Neural cell (in vitro differentiated cells): Measurements from ENCODE around the gene KIRREL3. TPM values are rescaled to one million over a fixed set of nuclear protein-coding genes. Genes with fewer than 3 reads are reported as not detected.

Experiments
- H2AFZ ChIP-seq: fragments of 200-600, 300-800 bp; sonication (generic), shearing (Covaris generic); 2 replicates; pipeline ENCODE4 v1.6.0; 2014; ENCODE audit warnings: low read depth, mild to moderate bottlenecking, antibody characterized with exemption, low read length, moderate library complexity
- H3F3A ChIP-seq: fragments of 200-600 bp; shearing (Covaris generic); 2 replicates; pipeline ENCODE4 v1.6.1; 2016; ENCODE audit warnings: mild to moderate bottlenecking, moderate library complexity, mixed read lengths, antibody characterized with exemption, low read length; ENCODE audit not compliant: insufficient read depth, poor library complexity, severe bottlenecking
- H3K27ac ChIP-seq: fragments of 200-600, 300-800 bp; sonication (generic), shearing (Covaris generic); 2 replicates; pipeline ENCODE4 v1.5.1; 2014; ENCODE audit warnings: mild to moderate bottlenecking, low read length, moderate library complexity
- H3K27me3 ChIP-seq: fragments of 300-800, 200-600 bp; sonication (generic), shearing (Covaris generic); 2 replicates; pipeline ENCODE4 v1.6.0; 2014; ENCODE audit warnings: mild to moderate bottlenecking, low read depth, low read length, moderate library complexity; ENCODE audit not compliant: insufficient read depth
- H3K36me3 ChIP-seq: fragments of 300-800, 200-600 bp; sonication (generic), shearing (Covaris generic); 2 replicates; pipeline ENCODE4 v1.5.1; 2014; ENCODE audit warnings: mild to moderate bottlenecking, antibody characterized with exemption, low read length, moderate library complexity; ENCODE audit not compliant: insufficient read depth
- H3K4me2 ChIP-seq: fragments of 300-800, 200-600 bp; sonication (generic), shearing (Covaris generic); 2 replicates; pipeline ENCODE4 v1.6.0; 2014; ENCODE audit warnings: mild to moderate bottlenecking, low read length
- H3K4me3 ChIP-seq: fragments of 300-800, 200-600 bp; sonication (generic), shearing (Covaris generic); 2 replicates; pipeline ENCODE4 v1.5.1; 2014; ENCODE audit warnings: mild to moderate bottlenecking, low read length, moderate library complexity
- H3K79me2 ChIP-seq: fragments of 200-600 bp; shearing (Covaris generic); replicated peaks from 2 replicates; pipeline ENCODE4 v1.6.0; 2014; ENCODE audit warnings: mild to moderate bottlenecking, low read length, moderate library complexity; ENCODE audit not compliant: insufficient read depth
- H3K9ac ChIP-seq: fragments of 300-800, 200-600 bp; sonication (generic), shearing (Covaris generic); 2 replicates; pipeline ENCODE4 v1.6.1; 2016; ENCODE audit warnings: mild to moderate bottlenecking, low read length, mixed read lengths
- H3K9me2 ChIP-seq: fragments of 200-600 bp; shearing (Covaris generic); 2 replicates; pipeline ENCODE4 v1.6.1; 2016; ENCODE audit warnings: mild to moderate bottlenecking, low read length, mixed read lengths; ENCODE audit not compliant: insufficient read depth
- H3K9me3 ChIP-seq: fragments of 200-600, 300-800 bp; sonication (generic), shearing (Covaris generic); 2 replicates; pipeline ENCODE4 v1.6.1; 2016; ENCODE audit warnings: mild to moderate bottlenecking, mixed run types, low read length, moderate library complexity, mixed read lengths
- H4K20me1 ChIP-seq: fragments of 200-600 bp; shearing (Covaris generic); 2 replicates; pipeline ENCODE4 v1.6.1; 2016; ENCODE audit warnings: mild to moderate bottlenecking, mixed run types; ENCODE audit not compliant: insufficient read depth
- EP300 ChIP-seq: fragments of 450-650 bp; conservative IDR thresholded peaks from 2 replicates; pipeline ENCODE4 v1.6.1; 2014; ENCODE audit warnings: antibody characterized with exemption, mild to moderate bottlenecking, moderate library complexity; ENCODE audit not compliant: poor library complexity, severe bottlenecking
- EZH2 ChIP-seq: fragments of 200-600, 300-800 bp; shearing (Covaris generic), sonication (generic); IDR thresholded peaks from 2 replicates; pipeline ENCODE4 v1.6.1; 2014; ENCODE audit warnings: antibody characterized with exemption, low read length, borderline replicate concordance, mild to moderate bottlenecking; ENCODE audit not compliant: insufficient read depth, poor library complexity, severe bottlenecking
- MXI1 ChIP-seq: fragments of 450-650 bp; conservative IDR thresholded peaks from 2 replicates; pipeline ENCODE4 v1.6.1; 2014; ENCODE audit warnings: antibody characterized with exemption, mild to moderate bottlenecking; ENCODE audit not compliant: poor library complexity, severe bottlenecking
- POLR2AphosphoS5 ChIP-seq: IDR thresholded peaks from 2 replicates; pipeline ENCODE4 v1.6.1; 2012
- RAD21 ChIP-seq: fragments of 450-650 bp; conservative IDR thresholded peaks from 2 replicates; pipeline ENCODE4 v1.6.1; 2014; ENCODE audit warnings: antibody characterized with exemption, mild to moderate bottlenecking, moderate library complexity
- SMC3 ChIP-seq: fragments of 450-650 bp; conservative IDR thresholded peaks from 2 replicates; pipeline ENCODE4 v1.6.1; 2014; ENCODE audit warnings: antibody characterized with exemption, mild to moderate bottlenecking, moderate library complexity; ENCODE audit not compliant: poor library complexity
- TAF1 ChIP-seq: IDR thresholded peaks from 2 replicates; pipeline ENCODE4 v1.6.1; 2012; ENCODE audit warnings: low read depth
- polyA plus RNA-seq: library from polyadenylated mRNA; depleted of rRNA; stranded (reverse); fragments of >200 nt; gene quantifications from 2 replicates; pipeline ENCODE4 v1.2.3, GENCODE V29; 2014
- TF ChIP-seq, protein P1 (sequence below): IDR thresholded peaks from 2 replicates; pipeline ENCODE4 v1.6.1; 2012; ENCODE audit warnings: borderline replicate concordance
- TF ChIP-seq, protein P2 (sequence below): fragments of 450-650 bp; IDR thresholded peaks from 2 replicates; pipeline ENCODE4 v1.5.1; 2014; ENCODE audit warnings: antibody characterized with exemption, mild to moderate bottlenecking, moderate library complexity; ENCODE audit not compliant: poor library complexity, severe bottlenecking

Gene KIRREL3
- polyA plus RNA-seq, 1 donor from 2014 or later, result 23.8 TPM

DNA sequence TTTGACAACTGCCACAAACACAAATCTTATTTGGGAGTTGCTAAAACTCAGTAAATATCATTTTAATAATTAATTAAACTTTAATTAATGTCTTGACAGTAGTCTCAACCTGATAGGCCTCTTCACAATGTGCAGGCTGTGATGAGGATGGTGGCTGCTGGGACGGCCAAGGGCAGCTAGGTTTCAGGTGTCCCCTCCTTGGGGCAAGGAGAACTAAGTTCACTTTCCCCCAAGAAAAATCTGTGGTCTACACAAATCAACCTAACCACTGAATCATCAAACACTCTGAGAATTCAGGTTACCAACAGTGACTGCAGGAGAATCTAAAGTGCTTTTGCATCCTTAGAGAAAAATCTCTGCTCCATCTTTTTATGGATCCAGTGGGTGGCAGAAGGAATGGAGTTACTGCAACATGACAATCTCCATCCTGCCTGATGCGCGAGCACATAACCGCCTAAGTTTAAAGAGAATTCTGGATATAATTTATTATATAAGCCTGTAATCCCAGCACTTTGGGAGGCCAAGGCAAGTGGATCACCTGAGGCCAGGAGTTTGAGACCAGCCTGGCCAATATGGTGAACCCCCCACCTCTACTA lies 289.7 kb downstream of the KIRREL3 start:
- TF ChIP-seq TAF1 (no peak), SMC3 (no peak), MXI1 (no peak), RAD21 (no peak)
- Histone ChIP-seq H4K20me1 (no peaks in the 10 kb centered on the region), H3K4me2 (no peak overlapping the region), H3F3A (no peaks in the 10 kb centered on the region), H3K27me3 (no peaks in the 10 kb centered on the region), H3K36me3 (no peaks in the 10 kb centered on the region), H3K4me3 (no peak overlapping the region), H2AFZ (no peak overlapping the region), H3K79me2 (no peaks in the 10 kb centered on the region), H3K9ac (no peak overlapping the region), H3K27ac (no peak overlapping the region), H3K9me3 (no peaks in the 10 kb centered on the region), H3K9me2 (no peaks in the 10 kb centered on the region)

DNA sequence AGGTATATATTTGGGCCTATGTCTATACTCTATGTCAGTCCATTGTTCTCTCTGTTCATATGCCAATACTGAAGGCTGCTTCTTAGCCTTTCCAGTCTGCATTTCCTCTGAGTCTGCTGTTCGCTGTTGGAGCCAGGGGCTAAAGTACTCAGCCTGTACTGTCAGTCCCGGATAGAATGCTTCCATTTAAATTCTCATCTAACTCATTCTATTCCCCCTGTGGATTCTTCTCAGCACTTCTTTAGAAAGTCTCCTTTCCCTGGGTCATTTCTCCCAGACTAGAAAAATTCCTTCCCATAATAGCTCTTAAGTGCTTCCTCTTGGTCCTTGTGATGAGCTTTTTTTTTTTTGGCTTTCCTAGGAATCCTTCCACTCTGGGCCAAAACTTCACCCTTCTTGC lies 293.1 kb downstream of the KIRREL3 start:
- Histone ChIP-seq H3K4me3 (no peak overlapping the region), H3K9me3 (no peaks in the 10 kb centered on the region), H4K20me1 (no peaks in the 10 kb centered on the region), H3K79me2 (no peaks in the 10 kb centered on the region), H3K36me3 (no peaks in the 10 kb centered on the region), H2AFZ (no peak overlapping the region), H3K27me3 (no peaks in the 10 kb centered on the region), H3K9me2 (no peaks in the 10 kb centered on the region), H3K4me2 (no peak overlapping the region), H3K27ac (no peak overlapping the region), H3K9ac (no peak overlapping the region), H3F3A (no peaks in the 10 kb centered on the region)
- TF ChIP-seq MXI1 (no peak), TAF1 (no peak), RAD21 (no peak), SMC3 (no peak), EZH2 (no peak), POLR2AphosphoS5 (no peak), EP300 (no peak)
- TF ChIP-seq, protein P1, sequence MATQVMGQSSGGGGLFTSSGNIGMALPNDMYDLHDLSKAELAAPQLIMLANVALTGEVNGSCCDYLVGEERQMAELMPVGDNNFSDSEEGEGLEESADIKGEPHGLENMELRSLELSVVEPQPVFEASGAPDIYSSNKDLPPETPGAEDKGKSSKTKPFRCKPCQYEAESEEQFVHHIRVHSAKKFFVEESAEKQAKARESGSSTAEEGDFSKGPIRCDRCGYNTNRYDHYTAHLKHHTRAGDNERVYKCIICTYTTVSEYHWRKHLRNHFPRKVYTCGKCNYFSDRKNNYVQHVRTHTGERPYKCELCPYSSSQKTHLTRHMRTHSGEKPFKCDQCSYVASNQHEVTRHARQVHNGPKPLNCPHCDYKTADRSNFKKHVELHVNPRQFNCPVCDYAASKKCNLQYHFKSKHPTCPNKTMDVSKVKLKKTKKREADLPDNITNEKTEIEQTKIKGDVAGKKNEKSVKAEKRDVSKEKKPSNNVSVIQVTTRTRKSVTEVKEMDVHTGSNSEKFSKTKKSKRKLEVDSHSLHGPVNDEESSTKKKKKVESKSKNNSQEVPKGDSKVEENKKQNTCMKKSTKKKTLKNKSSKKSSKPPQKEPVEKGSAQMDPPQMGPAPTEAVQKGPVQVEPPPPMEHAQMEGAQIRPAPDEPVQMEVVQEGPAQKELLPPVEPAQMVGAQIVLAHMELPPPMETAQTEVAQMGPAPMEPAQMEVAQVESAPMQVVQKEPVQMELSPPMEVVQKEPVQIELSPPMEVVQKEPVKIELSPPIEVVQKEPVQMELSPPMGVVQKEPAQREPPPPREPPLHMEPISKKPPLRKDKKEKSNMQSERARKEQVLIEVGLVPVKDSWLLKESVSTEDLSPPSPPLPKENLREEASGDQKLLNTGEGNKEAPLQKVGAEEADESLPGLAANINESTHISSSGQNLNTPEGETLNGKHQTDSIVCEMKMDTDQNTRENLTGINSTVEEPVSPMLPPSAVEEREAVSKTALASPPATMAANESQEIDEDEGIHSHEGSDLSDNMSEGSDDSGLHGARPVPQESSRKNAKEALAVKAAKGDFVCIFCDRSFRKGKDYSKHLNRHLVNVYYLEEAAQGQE, result no peak
- TF ChIP-seq, protein P2, sequence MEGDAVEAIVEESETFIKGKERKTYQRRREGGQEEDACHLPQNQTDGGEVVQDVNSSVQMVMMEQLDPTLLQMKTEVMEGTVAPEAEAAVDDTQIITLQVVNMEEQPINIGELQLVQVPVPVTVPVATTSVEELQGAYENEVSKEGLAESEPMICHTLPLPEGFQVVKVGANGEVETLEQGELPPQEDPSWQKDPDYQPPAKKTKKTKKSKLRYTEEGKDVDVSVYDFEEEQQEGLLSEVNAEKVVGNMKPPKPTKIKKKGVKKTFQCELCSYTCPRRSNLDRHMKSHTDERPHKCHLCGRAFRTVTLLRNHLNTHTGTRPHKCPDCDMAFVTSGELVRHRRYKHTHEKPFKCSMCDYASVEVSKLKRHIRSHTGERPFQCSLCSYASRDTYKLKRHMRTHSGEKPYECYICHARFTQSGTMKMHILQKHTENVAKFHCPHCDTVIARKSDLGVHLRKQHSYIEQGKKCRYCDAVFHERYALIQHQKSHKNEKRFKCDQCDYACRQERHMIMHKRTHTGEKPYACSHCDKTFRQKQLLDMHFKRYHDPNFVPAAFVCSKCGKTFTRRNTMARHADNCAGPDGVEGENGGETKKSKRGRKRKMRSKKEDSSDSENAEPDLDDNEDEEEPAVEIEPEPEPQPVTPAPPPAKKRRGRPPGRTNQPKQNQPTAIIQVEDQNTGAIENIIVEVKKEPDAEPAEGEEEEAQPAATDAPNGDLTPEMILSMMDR, result no peak
